MCF 10A (cell line): ENCODE results near the gene ANGEL2. TPM values are rescaled to one million over a fixed set of nuclear protein-coding genes. Genes with fewer than 3 reads are reported as not detected.
A peak's percentile ranks its signal among the peaks of the same experiment; 100 is the strongest.

Experiments used
- BruUV-seq: library from RNA; stranded (reverse); fragments of 400-500 nt; replicated peaks from 2 replicates; lab custom pipeline; 2021; lab: Mats Ljungman, UMichigan
- CTCF ChIA-PET: fragments of 300-600 bp; sonication (Branson Sonifier 250); formaldehyde crosslinking; extraction: SDS; loops from one replicate; lab custom pipeline; 2021; ENCODE audit warnings: antibody characterized with exemption, inconsistent platforms; lab: Yijun Ruan, JAX
- POLR2A ChIA-PET: fragments of 300-600, 350-650 bp; sonication (Branson Sonifier 250); formaldehyde crosslinking; extraction: SDS; loops from one replicate; lab custom pipeline; 2020; ENCODE audit warnings: antibody characterized with exemption, inconsistent platforms; lab: Yijun Ruan, JAX
- DNase-seq: peaks from one replicate; pipeline ENCODE4 v3.0.0-alpha.2; 2018; ENCODE audit not compliant: unreplicated experiment
- H3K27ac Mint-ChIP-seq: one replicate; pipeline ENCODE4 v1.8.0; 2022; ENCODE audit warnings: mild to moderate bottlenecking, low read depth, mixed read lengths; ENCODE audit not compliant: unreplicated experiment
- H3K27me3 Mint-ChIP-seq: one replicate; pipeline ENCODE4 v1.8.0; 2022; ENCODE audit warnings: mixed read lengths; ENCODE audit not compliant: insufficient read depth, unreplicated experiment
- H3K36me3 Mint-ChIP-seq: one replicate; pipeline ENCODE4 v1.8.0; 2022; ENCODE audit warnings: mild to moderate bottlenecking, moderate library complexity, mixed read lengths; ENCODE audit not compliant: insufficient read depth, unreplicated experiment
- H3K4me1 Mint-ChIP-seq: one replicate; pipeline ENCODE4 v1.8.0; 2022; ENCODE audit warnings: mixed read lengths; ENCODE audit not compliant: insufficient read depth, unreplicated experiment
- H3K4me3 Mint-ChIP-seq: one replicate; pipeline ENCODE4 v1.8.0; 2022; ENCODE audit warnings: mild to moderate bottlenecking, moderate library complexity, mixed read lengths; ENCODE audit not compliant: unreplicated experiment
- H3K9me3 Mint-ChIP-seq: one replicate; pipeline ENCODE4 v1.8.0; 2022; ENCODE audit warnings: mixed read lengths; ENCODE audit not compliant: unreplicated experiment
- intact Hi-C: fragments of 100-400 bp; cut with micrococcal nuclease; formaldehyde crosslinking; loops from 2 replicates; pipeline ENCODE4 v1.14.1; 2022
- total RNA-seq: library from RNA; stranded (reverse); gene quantifications from 2 replicates; pipeline ENCODE4 v1.2.3, GENCODE V29; 2022
- TF ChIP-seq, protein P1 (sequence below): fragments of 200-600 bp; IDR thresholded peaks from one replicate; pipeline ENCODE4 v1.8.0; 2022; ENCODE audit warnings: antibody characterized with exemption, mild to moderate bottlenecking; ENCODE audit not compliant: unreplicated experiment

The ANGEL2 gene
- total RNA-seq, 1 experiment from 2014 or later: 89.7 TPM

GRCh38 chr1:212951126-212951946 is 64.3 kb downstream of the ANGEL2 start:
- peaks cover 28% of the 10 kb centered on the region for H3K27me3 Mint-ChIP-seq
- no peaks in the 10 kb centered on the region for H3K4me1 Mint-ChIP-seq
- TF ChIP-seq, protein P1, sequence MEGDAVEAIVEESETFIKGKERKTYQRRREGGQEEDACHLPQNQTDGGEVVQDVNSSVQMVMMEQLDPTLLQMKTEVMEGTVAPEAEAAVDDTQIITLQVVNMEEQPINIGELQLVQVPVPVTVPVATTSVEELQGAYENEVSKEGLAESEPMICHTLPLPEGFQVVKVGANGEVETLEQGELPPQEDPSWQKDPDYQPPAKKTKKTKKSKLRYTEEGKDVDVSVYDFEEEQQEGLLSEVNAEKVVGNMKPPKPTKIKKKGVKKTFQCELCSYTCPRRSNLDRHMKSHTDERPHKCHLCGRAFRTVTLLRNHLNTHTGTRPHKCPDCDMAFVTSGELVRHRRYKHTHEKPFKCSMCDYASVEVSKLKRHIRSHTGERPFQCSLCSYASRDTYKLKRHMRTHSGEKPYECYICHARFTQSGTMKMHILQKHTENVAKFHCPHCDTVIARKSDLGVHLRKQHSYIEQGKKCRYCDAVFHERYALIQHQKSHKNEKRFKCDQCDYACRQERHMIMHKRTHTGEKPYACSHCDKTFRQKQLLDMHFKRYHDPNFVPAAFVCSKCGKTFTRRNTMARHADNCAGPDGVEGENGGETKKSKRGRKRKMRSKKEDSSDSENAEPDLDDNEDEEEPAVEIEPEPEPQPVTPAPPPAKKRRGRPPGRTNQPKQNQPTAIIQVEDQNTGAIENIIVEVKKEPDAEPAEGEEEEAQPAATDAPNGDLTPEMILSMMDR: no peak
- peak overlapping the region; percentile 85 for H3K4me3 Mint-ChIP-seq
- no peaks in the 10 kb centered on the region for H3K9me3 Mint-ChIP-seq
- BruUV-seq: no TSS peak
- intact Hi-C loops: loop anchor here (2.0 kb wide), 1 partner anchor 43 kb away; no protein-coding TSS in a partner anchor
- no peaks in the 10 kb centered on the region for H3K36me3 Mint-ChIP-seq
- CTCF ChIA-PET: interaction anchor here (0.6 to 1.9 kb wide), 7 partner anchors 10 to 253 kb away, joined by 3 to 8 read pairs (median 4); no protein-coding TSS in a partner anchor
- POLR2A ChIA-PET: interaction anchor here (0.7 to 2.3 kb wide), 7 partner anchors 10 to 160 kb away, joined by 3 to 10 read pairs (median 4); partner anchors contain the start of genes FLVCR1, NSL1 and TATDN3
- DNase-seq: no peak
- H3K27ac Mint-ChIP-seq: no peak overlapping the region

DNA sequence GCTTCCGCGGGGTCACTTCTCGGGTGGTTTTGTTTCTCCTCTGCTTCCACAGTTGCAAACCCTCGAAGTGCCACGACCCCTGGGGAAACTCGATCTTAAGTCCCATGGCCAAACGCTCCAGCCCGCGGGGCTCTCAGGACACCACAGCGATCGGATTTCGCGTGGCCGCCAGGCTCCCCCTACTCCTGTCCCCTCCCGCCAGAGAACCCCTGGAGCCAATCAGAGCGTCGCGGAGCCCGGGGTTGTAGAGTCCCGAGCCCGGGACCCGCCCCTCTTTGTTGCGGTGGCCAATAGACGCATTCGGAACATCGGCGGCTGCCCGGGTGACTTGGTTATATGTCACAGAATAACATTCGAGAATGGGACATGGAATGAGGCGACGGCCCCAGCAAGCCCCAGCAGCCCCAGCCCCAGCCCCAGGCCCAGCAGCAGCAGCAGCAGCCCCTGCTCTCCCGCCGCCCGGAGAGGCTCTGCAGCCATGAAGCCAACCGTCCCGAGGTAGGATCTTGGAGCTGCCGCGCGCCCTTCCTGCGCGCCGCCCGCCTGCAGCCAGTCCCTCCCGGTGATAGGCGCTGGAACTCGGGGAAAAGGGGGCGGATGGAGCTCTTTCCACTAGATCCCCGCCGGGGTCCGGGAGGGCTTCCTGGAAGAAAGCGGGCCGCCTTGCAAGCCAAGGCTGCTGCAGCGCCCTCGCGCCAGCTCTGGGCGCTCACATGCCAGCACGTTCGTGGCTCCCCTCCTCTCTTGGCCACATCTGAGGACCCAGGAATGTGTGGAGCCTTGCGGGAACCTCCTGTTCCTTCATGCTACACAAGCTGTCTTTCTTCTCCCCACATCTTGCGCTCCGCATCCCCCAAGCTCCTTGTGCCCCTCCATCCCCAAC is 65.2 kb downstream of the ANGEL2 start, which contains the start of gene VASH2:
Gene VASH2 (plus strand): TSS at position 299 of the 883 bp plus-strand sequence. CDS start 1,002 bp downstream, outside the sequence.
- peak within 1 kb of the TSS; percentile 85 for H3K4me3 Mint-ChIP-seq
- H3K27ac Mint-ChIP-seq: no peak within 1 kb of the TSS
- TF ChIP-seq, protein P1: no peak
- intact Hi-C loops: loop anchor here (2.0 kb wide), 1 partner anchor 44 kb away; no protein-coding TSS in a partner anchor
- peak; percentile 94 for DNase-seq
- BruUV-seq: no TSS peak
- ChIA-PET POLR2A (interaction anchor here (0.7 to 2.3 kb wide), 7 partner anchors 9 to 159 kb away, joined by 3 to 10 read pairs (median 4); partner anchors contain the start of genes FLVCR1, NSL1 and TATDN3), CTCF (interaction anchor here (0.7 to 1.9 kb wide), 6 partner anchors 9 to 252 kb away, joined by 3 to 8 read pairs (median 4); no protein-coding TSS in a partner anchor)
- H3K36me3 Mint-ChIP-seq: no peaks in the 10 kb centered on the region
- H3K9me3 Mint-ChIP-seq: no peaks in the 10 kb centered on the region
- no peaks in the 10 kb centered on the region for H3K4me1 Mint-ChIP-seq
- peaks cover 19% of the 10 kb centered on the region for H3K27me3 Mint-ChIP-seq

DNA sequence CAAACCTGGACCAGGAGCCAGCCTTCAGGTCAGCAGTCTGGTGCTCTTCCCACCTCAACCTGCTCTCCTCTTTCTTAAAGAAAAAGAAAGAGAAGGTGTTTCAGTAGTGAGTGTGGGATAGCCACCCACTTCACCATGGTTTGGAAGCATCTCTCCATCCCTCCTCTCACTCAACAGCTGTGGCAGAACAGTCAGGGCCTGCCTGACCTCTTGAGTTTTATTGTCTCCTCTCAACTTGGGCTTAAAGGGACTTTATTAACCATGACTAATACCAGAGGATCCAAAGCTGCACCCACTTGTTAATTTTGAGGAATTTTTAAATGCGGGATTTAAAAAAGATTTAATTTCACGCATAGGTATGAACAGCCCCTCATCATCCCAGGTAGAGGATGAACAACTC is 65.9 kb downstream of the ANGEL2 start:
- no peak for DNase-seq
- H3K4me1 Mint-ChIP-seq: no peaks in the 10 kb centered on the region
- ChIA-PET POLR2A (interaction anchor here (1.0 kb wide), 1 partner anchor 13 kb away, joined by 4 read pairs; no protein-coding TSS in a partner anchor), CTCF (interaction anchor here (0.7 to 1.9 kb wide), 3 partner anchors 18 to 542 kb away, joined by 3 to 8 read pairs (median 3); no protein-coding TSS in a partner anchor)
- H3K36me3 Mint-ChIP-seq: no peaks in the 10 kb centered on the region
- peaks cover 19% of the 10 kb centered on the region for H3K27me3 Mint-ChIP-seq
- no peak overlapping the region for H3K27ac Mint-ChIP-seq
- peak overlapping the region; percentile 85 for H3K4me3 Mint-ChIP-seq
- BruUV-seq: no TSS peak
- no peaks in the 10 kb centered on the region for H3K9me3 Mint-ChIP-seq
- intact Hi-C loops: loop anchor here (2.0 kb wide), 1 partner anchor 45 kb away; no protein-coding TSS in a partner anchor
- TF ChIP-seq, protein P1: no peak
